SKM-1 (cell line): ENCODE results near the gene CAMTA1.

Experiments used
- DNase-seq: peaks from one replicate; lab custom pipeline; 2025; ENCODE audit not compliant: unreplicated experiment; lab: John Stamatoyannopoulos, UW

The CAMTA1 gene

DNA sequence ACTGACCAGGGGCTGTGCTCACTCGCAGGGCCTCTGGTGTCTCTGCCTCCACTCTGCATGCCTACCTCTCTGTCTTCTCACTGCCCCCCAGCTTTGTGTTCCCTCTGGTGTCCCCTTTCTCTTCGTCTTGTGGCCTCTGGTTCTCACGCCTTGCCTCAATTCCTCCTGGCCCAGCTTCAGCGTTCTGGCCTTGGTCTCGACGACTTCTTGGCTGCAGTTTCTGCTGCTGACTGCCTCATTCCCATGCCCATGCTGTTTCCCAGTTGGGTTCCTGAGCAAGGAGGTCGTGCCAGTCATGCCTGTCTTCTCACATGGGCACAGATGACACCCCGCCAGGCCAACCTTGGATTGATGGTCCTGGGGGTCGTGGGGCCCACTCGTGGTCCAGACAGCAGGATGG lies 562.8 kb downstream of the CAMTA1 start:
- DNase-seq = no peak

DNA sequence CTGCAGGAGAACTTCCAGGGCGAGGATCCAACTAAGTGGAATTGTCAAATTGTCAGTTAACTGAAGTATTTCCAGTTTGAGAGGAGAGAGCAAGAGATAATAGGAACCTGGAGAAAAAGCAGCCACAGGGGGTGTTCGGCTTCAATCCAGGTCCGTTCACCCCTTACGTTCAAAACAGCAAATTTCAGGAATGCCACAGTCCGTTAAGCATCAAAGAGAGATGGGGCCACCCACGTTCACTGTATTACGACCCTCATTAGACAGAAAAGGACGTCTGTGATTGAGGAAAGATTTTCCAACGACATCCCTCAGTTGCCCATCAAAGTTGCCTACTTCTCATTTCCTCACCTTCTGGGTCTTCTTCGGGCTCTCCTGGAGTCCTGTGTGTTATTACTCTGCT lies 563.3 kb downstream of the CAMTA1 start:
- DNase-seq = no peak

DNA sequence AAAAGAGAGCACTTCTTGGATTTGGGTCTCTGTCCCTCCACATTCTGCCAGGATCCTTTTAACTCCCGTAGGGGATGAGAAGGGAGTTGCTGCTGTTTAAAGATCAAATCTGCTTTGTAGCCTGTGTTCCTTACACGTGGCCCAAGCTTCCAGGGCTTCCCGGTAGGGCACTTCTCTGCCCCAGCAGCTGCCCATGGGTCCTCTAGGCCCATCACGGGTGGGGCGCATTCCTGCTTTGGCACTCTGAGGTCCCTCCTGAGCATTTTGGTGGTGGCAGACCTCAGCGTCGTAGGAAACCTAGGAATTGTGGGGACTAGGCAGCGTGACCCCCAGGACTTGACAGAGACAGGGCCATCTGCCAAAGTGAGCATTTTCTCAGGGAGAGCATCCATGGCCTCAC lies 565.5 kb downstream of the CAMTA1 start:
- no peak for DNase-seq

- DNase-seq = no peak
These were observed 566.4 kb downstream of the CAMTA1 start for GRCh38 chr1:7351649-7352048.

DNA sequence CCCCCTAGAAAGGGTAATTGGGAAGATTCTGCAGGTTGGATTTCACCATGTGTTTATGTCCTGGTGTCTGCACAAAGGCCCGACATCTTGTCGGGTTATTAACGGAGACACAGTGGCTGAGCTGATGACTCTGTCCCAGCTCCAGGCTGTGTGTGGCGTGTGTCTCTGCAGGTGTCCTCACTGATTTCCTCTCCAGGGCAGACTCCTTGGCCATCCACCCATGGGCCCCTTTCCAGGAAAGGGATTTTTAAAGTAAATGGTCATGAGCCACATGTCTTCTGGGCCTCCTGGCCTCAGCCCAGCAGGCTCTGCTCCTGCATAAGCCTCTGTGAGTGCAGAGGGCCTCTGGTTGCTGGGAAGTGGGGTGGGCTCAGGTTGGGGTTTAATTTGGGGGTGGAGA lies 567.1 kb downstream of the CAMTA1 start:
- DNase-seq = no peak

- DNase-seq = no peak
These were observed 567.7 kb downstream of the CAMTA1 start for GRCh38 chr1:7352974-7353373.

GRCh38 chr1:7355646-7356045 lies 570.4 kb downstream of the CAMTA1 start:
- no peak for DNase-seq

- DNase-seq = no peak
These were observed 570.8 kb downstream of the CAMTA1 start for GRCh38 chr1:7356079-7356478.

- no peak for DNase-seq
These were observed 573.2 kb downstream of the CAMTA1 start for GRCh38 chr1:7358425-7358824.

DNA sequence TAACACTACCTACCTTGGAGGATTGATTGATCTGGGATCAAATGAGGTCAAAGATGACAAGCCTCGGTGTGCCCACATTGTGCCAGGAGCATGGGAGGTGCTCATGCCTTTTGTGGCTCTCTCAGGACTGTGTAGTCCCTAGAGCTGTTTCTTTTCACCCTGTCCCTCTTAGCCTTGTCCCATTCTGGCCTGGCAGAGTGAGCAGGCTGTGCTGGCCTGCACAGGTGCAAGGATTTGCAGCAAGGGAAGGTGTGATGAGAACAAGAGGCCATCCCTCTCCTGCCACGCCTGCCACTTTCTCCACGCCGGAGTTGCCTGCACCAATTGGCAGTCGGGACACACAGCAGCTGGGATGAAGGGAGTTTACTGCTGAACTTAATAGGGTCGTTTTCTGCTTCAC lies 575.3 kb downstream of the CAMTA1 start:
- no peak for DNase-seq

DNA sequence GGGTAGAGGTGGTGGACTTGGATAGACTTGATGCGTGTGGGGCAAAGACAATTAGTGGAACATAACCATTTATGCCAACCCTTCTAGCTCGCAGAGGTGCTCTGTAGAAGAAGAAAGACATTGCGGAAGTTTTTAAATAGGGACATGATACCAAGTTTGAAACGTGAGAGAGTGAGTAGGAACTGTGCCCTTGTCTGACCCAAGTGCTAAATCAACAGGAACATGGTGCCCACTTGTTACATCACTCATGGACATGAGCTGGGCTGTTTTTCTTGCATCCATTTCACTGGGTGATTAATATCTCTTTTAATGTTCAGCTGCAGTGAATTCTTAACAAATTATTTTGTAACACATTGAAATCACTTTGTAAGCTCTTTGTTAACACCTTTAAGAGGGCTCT lies 577.7 kb downstream of the CAMTA1 start:
- no peak for DNase-seq

DNA sequence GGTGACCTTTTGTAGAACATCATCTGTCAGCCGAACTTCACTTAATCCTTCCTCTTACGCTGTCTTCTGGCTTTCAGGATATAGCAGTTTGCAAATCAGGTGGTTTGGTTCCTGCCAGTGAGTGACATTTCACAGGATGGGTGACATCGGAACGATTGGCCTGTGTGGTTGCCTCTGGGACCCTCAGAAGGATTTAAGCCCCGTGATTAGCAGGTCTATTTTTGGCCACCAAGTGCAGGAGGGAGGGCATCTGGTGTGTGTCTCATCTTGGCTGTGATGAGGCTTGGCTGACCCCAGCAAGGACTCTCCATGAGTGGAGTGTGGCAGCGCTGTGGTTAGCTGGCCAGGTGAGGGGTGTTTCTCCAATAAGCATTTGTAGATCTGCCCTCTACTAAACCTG lies 578.2 kb downstream of the CAMTA1 start:
- DNase-seq = no peak

- DNase-seq = no peak
These were observed 580.5 kb downstream of the CAMTA1 start for GRCh38 chr1:7365706-7366105.

- DNase-seq = no peak
These were observed 581.2 kb downstream of the CAMTA1 start for GRCh38 chr1:7366286-7366954.

DNA sequence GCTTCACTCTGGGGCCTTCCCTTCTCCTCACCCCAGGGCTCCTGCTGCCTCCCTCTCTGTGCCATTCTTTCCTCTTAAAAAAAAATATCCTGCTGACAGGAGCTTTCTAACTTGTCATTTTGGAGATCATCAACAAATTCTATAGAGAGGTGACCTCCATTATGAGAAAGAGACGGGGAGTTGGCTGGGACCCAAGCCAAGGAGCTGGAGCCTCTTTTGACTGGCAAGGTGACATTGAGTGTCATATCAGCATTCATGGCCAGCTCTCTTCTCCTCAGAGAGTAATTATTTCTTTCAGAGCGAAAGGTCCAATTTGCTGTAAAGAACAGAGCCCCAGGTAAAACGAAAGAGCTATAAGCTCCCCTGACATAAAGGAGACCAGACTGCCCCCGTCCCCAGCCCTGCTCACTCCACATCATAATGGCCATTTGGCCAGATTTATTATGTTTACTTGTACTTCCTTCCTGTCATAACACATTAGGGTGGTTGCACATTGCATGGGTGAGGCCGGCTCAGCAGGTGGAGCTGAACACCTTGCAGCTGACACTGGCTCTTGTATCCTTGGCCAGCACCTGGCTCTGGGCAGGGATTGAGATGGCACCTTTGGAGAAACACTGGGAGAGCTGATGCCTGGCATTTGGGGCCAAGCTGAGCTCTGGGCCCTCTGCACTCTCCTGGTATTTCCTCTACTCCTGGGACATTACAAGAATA lies 581.9 kb downstream of the CAMTA1 start:
- no peak for DNase-seq

DNA sequence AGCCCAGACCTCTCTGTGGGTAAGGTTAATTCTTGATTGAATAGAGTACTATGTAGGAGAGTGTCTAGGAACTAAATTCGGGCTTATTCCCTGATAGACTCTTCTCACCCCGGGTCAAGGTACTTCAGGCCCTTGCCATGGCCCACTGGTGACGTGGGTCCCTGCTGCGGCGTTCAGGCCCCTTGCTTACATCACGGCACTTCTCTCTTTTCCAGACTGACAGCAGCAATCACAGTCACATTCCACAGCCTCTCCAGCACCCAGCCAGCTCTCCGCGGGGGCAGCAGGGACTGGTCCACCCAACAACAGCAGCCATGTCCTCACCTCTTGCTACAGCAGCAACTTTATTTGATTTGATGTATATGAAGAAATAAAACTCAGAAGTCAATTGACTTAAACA lies 584.6 kb downstream of the CAMTA1 start:
- DNase-seq = no peak

DNA sequence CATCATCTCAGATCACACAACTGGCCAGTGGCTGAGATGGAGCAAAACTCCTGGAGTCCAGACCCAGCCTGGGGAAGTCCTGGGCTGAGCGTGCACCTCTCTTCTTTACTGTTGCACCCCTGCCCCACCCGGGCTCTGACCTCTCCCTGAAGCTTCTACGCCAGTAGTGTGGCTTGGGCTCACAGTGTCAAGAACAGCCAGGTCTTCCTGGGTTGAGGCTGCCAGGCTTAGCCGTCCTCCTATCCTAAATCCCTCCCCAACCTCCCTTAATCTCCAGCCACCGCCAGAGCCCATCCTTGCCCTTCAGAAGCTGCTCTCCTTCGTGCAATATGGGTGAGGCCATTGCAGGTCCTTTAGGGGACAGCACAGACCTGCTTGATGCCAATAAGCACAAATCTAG lies 586.7 kb downstream of the CAMTA1 start:
- no peak for DNase-seq

GRCh38 chr1:7372477-7373120 lies 587.3 kb downstream of the CAMTA1 start:
- no peak for DNase-seq

- DNase-seq = no peak
These were observed 588.0 kb downstream of the CAMTA1 start for GRCh38 chr1:7373251-7373650.

GRCh38 chr1:7373876-7374562 lies 588.8 kb downstream of the CAMTA1 start:
- no peak for DNase-seq

DNA sequence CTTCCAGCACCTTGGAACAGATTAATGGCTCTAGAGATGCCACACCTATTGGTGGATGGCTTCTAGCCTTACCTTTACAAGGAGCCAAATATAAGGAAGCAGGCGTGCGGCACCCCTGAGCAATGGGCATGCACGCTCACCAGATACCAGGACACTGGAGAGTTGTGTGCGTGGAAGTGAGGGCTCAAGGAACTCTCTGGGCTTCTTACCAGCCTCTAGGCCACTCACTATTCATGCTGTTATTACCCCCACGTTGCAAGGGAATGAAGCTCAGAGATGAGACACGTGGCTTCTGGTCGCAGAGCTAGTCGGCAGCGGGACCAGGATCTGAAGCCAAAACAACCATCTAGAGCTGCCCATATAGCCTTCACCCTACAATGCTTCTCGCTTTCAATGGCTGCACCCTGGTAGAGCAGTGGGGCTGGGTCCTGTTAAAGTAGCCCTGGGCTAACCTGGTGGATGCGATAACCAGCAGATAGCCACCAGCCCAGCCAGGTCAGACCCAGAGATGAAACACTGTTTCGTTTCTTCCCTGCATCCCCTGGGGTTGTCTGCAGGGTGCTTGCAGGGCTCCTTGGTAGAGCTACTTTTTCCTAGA lies 589.4 kb downstream of the CAMTA1 start:
- DNase-seq = no peak
